Measurements from ENCODE around the gene RAB44.

RAB44 gene

GRCh38 chr6:36754582-36755434 is 57.2 kb downstream of the RAB44 start:
- no peak for DNase-seq

DNA sequence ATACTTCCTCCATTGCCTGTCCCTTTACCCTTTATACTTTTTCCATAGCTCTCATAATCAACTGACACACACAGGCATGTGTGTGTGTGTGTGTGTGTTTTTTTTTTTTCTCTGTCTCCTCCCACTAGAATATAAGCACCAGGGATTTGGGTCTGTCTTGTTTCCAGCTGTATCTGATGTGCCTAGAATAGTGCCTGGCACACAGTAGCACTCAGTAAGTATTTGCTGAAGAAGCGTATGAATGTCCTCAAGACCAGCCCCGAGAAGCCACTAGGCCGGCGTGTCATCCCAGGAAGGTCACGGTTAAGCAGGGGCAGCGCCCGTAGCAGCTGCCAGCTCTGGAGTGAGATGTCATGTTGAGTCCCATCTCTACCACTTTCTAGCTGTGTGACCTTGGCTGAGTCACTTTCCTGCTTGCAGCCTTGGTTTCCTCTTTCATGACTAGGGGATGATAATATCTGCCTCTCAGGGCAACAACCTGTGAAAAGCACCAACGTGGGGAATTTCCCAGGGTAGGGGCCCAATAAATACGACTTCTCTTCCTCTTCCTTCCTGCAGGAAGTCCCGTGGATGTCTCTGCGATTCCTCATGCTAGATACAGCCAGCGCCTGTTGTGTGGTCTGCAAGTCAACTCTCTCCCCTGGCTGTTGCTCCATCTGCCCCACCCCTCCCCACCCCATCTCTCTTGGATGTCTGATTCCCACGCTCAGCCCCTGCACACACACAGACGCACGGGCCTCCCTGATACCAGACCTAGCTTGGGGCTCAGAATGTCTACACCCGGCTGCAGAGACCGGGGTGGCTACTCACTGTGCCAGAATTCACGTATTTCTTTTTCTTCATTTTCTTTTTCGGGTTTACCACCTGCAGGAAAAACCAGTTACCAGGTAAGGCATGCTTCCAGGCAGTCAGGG is 58.1 kb downstream of the RAB44 start:
- DNase-seq = no peak

DNA sequence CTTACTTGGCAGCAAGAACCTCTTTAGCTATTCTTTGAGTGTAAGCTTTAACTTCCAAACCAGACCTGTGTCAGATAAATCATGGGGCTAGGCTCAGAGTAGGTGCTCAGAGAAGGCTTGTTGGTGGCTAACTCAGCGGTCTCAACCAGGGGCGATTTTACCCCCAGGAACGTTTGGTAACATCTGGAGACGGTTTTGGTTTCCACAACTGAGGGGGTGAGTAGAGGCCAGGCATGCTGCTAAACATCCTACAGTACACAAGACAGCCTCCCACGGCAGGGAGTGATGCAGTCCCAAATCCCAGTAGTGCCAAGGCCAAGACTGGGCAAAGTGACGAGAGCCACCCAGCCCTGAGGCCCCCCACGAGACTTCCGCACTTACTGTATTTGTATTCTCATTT is 59.2 kb downstream of the RAB44 start:
- no peak for DNase-seq

GRCh38 chr6:36757206-36757605 is 59.6 kb downstream of the RAB44 start:
- no peak for DNase-seq

- DNase-seq = no peak
These were observed 60.4 kb downstream of the RAB44 start for GRCh38 chr6:36757943-36758508.

- no peak for DNase-seq
These were observed 61.0 kb downstream of the RAB44 start for GRCh38 chr6:36758516-36759147.

DNA sequence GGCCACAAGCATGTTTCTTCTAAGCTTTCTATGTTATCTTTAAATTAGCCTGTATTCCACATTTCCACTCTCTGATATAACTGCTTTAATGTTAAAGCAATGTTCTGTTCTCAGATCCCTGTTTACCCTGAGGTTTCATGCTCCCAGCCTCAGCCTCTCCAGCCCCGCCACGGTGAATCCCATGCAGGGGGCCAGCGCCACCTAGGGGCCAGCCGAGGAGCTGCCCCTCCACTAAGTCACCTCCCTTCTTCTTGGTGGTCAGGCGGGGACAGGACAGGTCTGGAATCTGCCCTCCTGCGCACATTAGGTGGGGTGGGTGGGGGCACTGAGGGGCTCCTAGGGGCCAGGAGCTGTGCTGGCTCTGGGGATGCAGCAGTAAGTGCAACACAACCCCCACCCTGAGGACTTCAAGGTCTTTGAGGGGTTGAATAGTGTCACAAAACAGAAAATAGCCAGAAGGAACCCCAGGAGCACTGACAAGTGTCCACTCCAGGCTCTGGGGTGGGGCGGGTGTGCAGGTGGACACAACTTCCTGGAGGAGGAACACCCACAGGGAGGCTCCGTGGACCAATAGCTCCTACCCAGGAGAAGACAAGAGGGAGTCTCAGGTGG is 61.6 kb downstream of the RAB44 start:
- peak; percentile 52 for DNase-seq

- DNase-seq = no peak
These were observed 63.2 kb downstream of the RAB44 start for GRCh38 chr6:36760685-36761435.

DNA sequence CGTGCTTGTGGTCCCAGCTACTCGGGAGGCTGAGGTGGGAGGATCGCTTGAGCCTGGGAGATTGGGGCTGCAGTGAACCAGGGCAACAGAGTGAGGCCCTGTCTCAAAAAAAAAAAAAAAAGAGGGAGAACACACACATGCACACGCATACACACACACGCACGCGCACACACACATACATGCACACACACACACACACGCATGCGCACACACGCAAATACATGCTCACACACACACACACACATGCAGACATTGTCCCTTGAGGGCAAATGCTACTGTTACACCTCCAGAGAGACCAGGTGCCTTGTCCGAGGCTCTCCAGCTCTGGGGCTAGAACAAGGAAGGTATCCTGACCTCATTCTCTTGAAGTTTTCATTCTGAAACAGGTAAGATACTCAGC is 64.5 kb downstream of the RAB44 start:
- no peak for DNase-seq

GRCh38 chr6:36765190-36765589 is 67.6 kb downstream of the RAB44 start:
- no peak for DNase-seq

DNA sequence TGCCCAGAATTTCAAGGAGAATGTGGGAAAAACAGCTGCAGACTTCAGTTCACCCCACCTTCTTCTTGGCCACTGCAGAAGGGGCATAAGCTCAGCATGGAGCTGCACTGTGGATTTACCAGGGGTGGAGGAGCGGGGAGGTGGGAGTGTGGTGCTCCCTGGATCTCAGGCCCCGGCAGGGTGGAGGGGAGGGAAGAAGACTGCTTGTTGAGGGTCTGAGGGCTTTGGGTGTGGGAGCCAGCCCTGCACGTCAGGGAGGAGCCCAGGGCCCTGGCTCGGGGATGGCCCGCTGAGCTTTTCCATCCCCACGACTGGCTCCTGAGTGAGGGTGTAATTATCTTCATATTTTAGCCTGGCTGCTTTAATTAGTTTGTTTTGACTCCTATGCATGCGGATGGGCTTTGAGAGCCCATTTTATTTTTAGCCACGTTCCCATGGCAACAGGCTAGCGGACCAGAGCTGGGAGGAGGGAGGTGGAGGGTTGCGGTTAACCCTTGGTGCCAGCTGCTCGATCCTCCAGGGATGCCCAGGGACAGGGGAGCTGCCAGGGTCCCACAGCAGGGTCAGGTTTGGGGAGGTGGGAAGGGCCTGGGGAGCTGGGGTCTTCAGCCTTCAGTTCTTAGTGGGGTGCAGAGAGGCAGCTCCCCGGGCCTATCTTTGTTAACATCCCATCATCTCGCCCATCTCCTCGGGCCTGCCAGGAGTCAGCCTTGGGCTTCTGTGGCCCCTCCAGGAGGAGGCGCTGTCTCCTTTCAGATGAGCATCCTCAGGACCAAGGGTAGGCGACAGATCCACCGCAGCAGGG is 68.2 kb downstream of the RAB44 start:
- peak; percentile 79 for DNase-seq

DNA sequence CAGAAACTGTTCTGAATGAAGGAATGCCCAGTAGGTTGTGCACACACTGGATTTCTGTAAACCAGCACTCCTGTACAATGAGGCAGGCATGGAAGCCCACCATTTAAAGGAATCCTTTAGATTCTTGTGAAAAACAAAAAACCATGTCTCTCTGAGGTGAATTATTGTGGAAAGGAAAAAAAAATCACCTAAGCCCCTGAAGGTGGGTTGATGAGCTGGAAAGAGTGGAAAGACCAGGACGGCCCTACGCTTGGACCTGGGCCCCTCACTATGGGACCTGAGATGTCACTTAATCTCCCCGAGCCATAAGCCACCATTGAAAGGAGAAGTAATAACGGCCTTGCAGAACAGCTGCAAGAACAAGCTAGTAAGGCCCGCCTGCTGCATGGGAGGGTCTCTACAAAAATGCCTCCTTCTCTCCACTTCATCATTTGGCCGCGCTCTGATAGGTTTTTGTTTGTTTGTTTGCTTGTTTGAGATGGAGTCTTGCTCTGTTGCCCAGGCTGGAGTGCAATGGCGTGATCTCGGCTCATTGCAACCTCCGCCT is 68.8 kb downstream of the RAB44 start:
- no peak for DNase-seq

GRCh38 chr6:36769183-36769675 is 71.6 kb downstream of the RAB44 start:
- no peak for DNase-seq

DNA sequence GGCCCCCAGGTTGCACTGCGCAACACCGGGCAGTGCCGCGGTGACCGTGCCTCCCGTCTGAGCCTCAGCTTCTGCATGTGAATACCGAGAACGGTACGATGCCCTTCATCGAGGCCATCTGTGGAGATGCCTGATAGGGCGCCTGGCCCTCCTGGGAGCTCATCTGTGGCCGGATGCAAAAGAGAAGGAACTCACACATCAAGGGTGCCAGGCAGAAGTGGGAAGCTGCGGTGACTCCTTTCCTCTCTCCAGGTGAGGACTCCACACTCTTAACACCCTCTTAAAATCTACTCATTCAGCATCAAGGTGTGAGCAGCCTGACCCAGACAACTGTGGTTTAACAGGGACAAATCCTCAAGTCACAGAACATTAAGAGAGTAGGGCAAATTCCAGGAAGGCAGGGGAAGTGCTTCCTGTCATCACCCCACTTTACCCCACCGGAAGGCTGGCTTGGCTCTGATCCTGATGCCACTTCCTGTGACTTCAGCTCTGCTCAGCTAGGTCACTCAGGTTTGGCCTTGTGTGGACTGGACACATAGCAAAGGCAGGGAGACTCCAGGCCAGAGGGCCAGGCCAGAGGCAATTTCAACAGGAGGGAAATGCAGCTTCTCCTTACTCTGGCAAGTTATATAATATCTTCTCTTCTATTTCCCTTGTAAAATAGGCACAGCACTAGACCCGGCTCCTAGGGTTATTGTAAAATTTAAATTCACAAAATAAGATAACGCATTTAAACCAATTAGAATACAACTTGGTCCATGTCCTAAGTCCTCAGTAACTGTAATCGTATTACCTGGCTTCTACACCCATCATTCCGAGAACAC is 72.3 kb downstream of the RAB44 start:
- no peak for DNase-seq

GRCh38 chr6:36771145-36771544 is 73.5 kb downstream of the RAB44 start:
- DNase-seq = no peak

- DNase-seq = no peak
These were observed 74.8 kb downstream of the RAB44 start for GRCh38 chr6:36772397-36772796.

- peak; percentile 88 for DNase-seq
These were observed 76.7 kb downstream of the RAB44 start for GRCh38 chr6:36774331-36774730.

DNA sequence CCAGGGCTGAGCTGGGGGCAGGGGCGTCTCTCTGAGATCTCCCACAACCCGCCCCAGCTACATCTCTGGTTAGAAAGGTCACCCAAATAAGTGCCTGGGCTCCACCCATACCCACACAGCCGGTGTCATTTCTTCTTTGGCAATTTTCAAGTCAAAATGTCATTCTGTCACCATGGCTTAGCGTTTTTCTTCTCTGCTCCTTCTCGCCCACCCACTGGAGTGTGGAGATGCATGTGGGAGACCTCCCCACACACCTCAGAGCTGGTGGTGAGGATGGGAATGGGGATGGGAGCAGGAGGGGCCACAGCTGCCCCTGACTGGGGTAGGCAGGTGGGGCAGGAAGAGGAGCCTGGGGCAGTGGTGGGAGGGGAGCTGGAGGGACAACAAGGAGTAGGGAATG is 78.5 kb downstream of the RAB44 start:
- no peak for DNase-seq

GRCh38 chr6:36777801-36778200 is 80.2 kb downstream of the RAB44 start:
- no peak for DNase-seq

GRCh38 chr6:36779227-36779626 is 81.6 kb downstream of the RAB44 start:
- DNase-seq = no peak
